GM10266 (cell line): ENCODE results near the gene BHMT.

ENCODE experiments used
- DNase-seq: peaks from one replicate; pipeline ENCODE4 v3.0.0; 2012; ENCODE audit errors: extremely low spot score
- CTCF ChIP-seq: IDR thresholded peaks from 2 replicates; pipeline ENCODE4 v1.5.1; 2012; ENCODE audit warnings: mild to moderate bottlenecking, low read depth; ENCODE audit not compliant: control insufficient read depth, insufficient read depth; ENCODE audit errors: missing control alignments

Gene BHMT

GRCh38 chr5:79093762-79094161 is 17.8 kb upstream of the BHMT start:
- no peak for DNase-seq
- no peak for TF ChIP-seq CTCF

- no peak for DNase-seq
- no peak for TF ChIP-seq CTCF
Measured at GRCh38 chr5:79105868-79106267, 5.7 kb upstream of the BHMT start.

DNA sequence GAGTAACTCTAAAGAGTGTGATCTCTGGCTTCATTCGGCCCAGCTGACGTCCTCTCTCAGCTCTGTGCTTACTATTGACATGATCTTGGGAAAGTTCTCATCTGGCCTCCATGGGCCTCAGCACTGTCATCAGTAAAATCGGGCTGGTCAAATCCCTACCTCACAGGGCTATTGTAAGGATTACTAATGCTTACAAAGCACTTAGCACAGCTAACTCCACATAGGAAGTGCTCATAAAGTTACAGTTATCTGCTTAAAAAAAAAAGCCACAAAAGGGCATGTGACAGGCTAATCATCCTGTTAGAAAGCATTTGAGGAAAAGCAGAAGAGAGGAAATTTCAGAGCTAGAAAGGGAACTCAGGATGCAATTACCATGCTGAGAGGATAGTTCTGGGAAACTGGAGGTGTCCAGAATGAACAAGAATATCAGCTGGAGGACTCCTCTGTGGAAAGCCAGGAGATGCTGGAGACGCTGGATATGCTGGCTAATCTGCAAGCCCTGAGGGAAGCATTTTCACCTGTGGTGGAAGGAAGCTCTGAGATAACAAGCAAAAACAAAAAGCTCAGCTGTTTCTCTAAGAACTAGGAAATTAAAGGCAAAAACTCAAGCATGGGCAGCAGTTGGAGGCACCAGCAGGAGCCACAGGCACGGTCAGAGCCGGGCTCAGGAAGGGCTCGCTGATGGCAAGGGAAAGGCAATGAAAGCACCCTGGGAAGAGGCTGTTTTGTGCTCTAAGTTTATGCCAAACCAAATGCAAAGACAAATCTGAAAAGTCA is 4.4 kb upstream of the BHMT start:
- DNase-seq: no peak
- TF ChIP-seq CTCF: no peak

GRCh38 chr5:79108086-79108485 is 3.5 kb upstream of the BHMT start:
- DNase-seq: no peak
- TF ChIP-seq CTCF: no peak

DNA sequence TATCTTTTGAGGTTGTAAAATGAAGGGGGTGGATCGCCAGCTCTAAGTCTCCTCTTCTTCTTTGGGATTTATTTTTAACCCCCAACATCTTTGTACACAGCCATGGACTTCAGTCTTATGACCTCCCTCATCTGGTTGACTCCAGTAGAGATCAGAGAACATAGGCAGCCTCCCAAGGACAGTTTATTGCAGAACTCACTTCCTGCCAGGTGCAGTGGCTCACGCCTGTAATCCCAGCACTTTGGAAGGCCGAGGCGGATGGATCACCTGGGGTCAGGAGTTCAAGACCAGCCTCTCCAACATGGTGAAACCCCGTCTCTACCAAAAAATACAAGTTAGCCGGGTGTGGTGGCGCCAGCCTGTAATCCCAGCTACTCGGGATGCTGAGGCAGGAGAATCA is 2.8 kb upstream of the BHMT start:
- DNase-seq: no peak
- no peak for TF ChIP-seq CTCF

DNA sequence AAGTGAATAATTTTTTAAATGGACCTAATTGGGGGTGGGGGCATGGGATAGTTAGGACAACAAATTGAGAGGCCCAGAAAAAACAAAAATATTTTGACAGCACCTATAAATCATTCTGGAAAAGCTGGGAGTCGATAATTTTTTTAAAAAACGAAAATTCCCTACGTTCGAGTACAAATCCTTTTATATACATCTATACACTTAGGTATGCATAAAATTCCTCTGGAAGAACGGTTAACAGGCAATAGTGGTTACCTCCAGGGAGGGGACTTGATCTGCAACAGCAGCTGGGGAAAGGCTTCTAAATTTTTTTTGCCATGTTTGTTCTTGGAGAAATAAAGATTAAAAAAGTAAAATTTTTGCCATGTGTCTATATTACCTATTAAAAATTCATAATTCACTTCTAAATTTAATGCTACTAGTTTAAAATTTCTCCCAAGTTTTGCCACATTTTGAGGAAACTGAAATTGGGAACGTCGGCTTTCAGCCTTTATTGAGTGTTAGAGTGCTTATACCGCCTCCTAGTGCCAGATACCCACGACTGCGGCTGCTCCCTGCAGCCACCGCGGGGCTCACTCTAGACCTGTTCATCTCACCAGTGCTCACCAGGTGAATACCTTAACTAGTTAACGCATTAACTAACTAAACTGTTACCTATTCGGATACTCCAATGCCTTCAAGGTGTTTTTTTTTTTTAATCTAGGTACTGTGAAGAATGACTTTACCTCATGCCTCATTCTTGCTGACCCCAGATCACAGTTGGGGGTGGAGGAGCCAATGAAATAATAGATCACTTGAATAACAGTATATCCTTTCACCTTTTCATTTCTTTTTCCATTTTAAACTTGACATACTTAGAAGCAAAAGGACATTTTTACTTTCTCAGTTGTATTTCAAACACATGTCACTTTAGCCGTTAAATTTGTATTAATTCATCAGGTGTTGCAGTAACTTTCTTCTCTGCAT is 1.8 kb upstream of the BHMT start:
- DNase-seq: peak; percentile 54
- TF ChIP-seq CTCF: peak; percentile 66
